HG03280 (cell line): Measurements from ENCODE around the gene ALKBH7.

Experiments used
- ATAC-seq: cut with Tn5 transposase; IDR thresholded peaks from one replicate; pipeline ENCODE4 v1.9.1; 2021; ENCODE audit warnings: mild to moderate bottlenecking, moderate library complexity; ENCODE audit not compliant: unreplicated experiment

Gene ALKBH7

GRCh38 chr19:6362351-6362801 is 10.2 kb upstream of the ALKBH7 start:
- no peak for ATAC-seq

DNA sequence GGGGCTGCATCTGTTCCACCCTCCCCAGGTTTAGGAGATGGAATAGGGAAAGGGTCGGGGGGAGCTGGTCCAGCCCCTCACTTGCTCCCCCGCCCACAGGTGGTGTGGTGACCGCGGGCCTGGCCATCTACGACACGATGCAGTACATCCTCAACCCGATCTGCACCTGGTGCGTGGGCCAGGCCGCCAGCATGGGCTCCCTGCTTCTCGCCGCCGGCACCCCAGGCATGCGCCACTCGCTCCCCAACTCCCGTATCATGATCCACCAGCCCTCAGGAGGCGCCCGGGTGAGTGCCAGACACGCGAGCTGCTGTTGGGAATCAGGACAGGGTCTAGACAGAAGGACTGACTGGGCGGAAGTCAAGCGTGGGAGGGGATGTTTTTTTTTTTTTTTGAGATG is 8.2 kb upstream of the ALKBH7 start:
- no peak for ATAC-seq

- peak; percentile 59 for ATAC-seq
Observed at GRCh38 chr19:6373096-6373812, 660 bp downstream of the ALKBH7 start.

GRCh38 chr19:6373813-6374108 is 1.2 kb downstream of the ALKBH7 start:
- ATAC-seq = no peak

DNA sequence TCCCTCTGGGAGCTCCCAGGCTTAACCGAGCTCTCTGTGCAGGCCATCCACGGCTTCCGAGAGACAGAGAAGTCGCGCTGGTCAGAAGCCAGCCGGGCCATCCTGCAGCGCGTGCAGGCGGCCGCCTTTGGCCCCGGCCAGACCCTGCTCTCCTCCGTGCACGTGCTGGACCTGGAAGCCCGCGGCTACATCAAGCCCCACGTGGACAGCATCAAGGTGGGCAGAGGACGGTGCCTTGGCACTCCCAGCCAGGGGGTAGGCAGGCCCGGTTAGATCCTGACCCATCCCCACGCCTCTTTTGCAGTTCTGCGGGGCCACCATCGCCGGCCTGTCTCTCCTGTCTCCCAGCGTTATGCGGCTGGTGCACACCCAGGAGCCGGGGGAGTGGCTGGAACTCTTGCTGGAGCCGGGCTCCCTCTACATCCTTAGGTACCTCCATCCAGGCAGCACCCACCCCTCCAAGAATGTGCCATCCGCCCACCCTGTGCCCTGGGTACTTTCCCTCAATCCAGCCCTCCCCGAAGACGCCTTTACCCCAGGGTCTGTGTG is 1.6 kb downstream of the ALKBH7 start:
- ATAC-seq = no peak

DNA sequence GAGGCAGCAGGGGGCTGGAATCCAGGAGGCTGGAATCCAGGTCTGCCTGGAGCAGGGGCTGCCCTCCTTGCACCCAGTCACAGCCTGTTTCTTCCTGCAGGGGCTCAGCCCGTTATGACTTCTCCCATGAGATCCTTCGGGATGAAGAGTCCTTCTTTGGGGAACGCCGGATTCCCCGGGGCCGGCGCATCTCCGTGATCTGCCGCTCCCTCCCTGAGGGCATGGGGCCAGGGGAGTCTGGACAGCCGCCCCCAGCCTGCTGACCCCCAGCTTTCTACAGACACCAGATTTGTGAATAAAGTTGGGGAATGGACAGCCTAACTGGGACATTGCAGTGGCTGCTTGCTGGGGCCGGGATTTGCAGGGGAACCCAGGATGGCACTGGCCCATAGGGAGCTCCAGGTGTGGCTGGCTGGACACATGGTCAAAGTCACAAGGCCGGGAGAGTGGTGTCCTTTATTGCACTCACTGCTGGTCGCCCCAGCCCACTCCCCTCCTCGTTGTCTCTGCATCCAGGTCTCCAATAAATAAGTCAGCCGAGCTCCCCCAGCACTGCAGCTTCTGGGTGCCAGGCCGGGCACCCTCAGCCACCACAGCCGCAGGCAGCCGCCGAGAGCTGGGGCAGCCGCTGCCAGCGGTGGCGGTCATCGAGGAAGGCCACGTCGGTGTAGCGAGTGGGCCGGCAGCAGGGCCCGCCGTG is 2.3 kb downstream of the ALKBH7 start:
- ATAC-seq = no peak

DNA sequence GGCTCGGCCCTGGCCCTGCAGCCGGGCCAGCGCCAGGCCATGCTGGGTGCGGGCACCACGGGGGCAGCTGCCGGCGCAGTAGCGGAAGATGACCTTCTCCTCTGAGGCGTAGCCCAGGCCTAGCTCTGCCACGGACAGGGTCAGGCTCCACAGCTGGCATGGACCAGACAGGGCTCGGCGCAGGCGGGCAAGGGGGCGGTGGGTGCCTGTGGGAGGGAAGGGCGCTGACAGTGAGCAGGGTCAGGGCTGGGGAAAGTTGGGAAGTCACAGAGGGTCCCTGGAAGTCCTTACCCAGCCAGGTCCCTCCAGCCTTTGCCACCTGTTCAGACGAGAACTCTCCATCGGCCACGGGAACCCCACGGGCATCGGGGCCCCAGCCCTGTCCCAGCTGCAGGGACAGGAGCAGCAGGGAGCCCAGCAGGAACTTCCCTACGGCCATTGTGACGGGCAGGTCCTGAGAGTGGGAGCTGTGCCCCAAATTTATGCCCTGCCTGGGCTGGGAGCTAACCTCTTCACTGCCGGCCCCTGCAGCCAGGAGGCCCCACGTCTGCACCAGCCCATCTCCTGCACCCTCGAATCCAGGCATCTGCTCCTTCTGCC is 2.9 kb downstream of the ALKBH7 start, which contains the start of gene PSPN:
Gene PSPN, minus strand, starts transcription at position 523 of the 600 bp plus-strand sequence. Its CDS starts 84 bp downstream, at position 439.
- no peak for ATAC-seq

- ATAC-seq = no peak
Observed at GRCh38 chr19:6376512-6377190, 4.1 kb downstream of the ALKBH7 start.

DNA sequence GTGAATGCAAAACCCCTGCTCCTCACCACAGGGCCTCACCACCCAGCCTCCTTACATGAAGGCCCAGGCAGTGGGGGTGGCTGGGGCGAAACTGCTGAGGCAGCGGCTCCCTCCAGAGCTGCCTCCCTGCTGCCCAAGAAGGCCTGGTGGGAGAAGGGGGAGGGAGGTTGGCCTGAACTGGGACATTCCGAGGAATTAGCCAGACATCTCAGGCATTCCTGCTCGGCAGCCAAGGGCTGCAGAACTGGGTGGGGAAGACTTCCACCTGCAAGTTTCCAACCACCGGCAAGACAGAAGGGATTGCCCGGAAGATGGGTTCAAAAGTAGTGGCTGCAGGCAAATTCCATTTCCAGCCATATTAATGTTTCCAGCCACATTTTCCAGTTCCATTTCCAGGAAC is 5.4 kb downstream of the ALKBH7 start:
- ATAC-seq = no peak

DNA sequence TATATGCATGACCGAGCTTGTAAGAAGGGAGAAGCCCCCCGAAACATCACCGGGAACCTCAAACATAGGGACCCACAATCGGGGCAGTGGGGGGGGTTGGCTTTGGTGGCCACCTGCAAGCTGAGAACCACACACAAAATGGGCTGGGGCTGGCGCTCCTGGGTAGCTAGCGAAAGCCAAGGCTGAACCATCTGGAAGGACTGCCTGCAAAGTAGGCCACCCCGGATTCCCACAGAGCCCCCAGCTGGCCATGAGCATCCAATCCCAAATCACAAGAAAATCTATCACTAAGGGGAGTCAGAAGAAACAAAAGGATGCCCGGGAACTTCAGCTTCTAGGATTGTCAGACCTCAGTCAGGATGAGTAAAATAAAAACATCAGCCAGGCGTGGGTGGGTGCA is 5.9 kb downstream of the ALKBH7 start:
- ATAC-seq = no peak

DNA sequence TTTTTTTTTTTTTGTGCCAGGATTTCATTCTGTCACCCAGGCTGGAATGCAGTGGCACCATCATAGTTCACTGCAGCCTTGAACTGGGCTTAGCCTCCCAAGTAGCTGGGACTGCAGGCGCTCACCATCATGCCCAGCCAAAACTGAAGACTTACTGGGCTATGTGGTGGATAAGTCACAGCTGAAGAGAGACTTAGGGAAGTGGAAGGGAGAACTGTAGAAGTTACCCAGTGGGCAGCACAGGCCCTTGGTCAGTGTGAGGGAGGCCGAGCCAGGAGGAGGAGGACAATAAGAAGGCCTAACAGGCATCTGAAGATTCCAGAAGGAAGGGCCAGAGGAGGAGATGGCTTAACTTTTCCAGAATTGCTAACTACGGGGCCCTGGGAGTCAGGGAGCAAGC is 7.2 kb downstream of the ALKBH7 start:
- no peak for ATAC-seq

GRCh38 chr19:6381030-6381750 is 8.6 kb downstream of the ALKBH7 start:
- ATAC-seq = no peak

DNA sequence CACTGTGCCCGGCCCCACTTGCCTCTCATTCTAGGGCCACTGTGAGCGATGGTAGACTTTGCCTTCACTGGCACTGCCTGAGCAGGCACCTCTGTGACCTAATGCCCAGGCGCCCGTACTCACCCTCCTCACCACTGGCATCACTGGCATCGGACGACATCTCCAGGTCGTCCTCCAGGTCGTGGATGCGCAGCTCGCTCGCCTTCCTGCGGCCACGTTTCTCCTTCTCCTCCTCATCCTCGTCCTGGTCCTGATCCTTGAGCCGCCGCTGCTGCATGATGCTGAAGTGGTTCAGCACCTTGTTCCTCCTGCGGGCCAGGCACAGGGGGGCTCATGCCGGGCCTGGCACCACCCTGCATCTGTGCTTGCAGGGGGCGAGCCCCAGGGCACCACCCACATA is 10.6 kb downstream of the ALKBH7 start:
- no peak for ATAC-seq

DNA sequence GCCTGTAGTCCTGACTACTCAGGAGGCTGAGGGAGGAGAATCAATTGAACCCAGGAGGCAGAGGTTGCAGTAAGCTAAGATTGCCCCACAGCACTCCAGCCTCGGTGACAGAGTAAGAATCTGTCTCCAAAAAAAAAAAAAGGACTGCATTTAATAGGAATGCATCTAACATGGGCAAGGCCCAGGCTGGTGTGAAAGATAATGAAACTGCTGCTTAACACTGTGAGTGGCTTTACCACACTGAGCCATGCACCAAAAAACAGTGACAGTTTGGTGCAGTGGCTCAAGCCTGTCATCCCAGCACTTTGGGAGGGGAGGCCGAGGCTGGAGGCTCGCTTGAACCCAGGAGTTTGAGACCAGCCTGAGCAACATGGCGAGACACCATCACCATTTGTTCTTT is 11.8 kb downstream of the ALKBH7 start:
- ATAC-seq = no peak

- no peak for ATAC-seq
Observed at GRCh38 chr19:6387372-6387771, 14.8 kb downstream of the ALKBH7 start.

- peak; percentile 3 for ATAC-seq
Observed at GRCh38 chr19:6392221-6393073, 19.9 kb downstream of the ALKBH7 start.

DNA sequence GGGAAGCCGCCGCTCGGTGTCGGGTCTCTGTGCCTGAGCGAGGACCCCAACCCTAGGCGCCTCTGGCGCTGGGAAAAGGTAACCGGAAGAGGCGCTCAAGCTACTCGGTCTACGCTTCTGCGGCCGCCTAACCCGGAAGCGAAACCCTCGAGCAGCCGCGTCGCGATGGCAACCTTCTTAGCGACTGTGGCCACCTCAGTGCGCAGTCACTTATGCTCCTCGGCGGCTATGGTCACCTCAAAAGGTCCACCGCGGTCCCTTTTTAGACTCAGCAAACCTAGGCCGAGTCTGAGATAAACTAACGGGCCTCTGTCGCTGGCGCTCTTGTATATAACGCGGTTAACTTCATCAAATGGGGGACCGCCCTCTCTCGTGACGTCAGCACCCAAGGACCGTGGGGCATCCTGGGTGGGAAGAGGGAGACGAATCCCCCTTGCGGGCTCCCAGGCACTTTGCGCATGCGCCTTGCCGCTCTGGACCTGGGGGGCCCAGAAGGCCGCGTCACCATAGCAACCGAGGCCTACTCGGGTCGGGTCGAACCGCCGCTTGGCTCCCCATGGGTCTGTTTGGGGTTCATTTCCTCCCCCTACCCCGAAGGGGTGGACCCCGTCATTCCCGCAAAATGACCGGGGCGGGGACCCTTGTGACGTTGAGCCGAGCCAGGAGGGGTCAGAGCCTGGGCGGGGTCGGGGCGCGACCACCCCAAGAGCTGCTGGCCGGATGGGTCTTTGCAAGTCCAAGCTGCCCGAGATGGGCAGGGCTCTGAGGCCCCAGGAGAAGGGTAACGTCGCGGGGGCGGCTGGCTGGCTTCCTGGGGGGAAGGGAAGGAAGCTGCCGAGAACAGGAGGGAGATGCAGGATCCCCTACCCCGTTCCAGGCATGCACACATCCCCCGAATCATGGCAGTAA is 20.7 kb downstream of the ALKBH7 start, which contains the start of gene GTF2F1:
Gene GTF2F1, minus strand, starts transcription at position 91 of the 909 bp plus-strand sequence. CDS start 169 bp downstream, outside the sequence.
- ATAC-seq = peak; percentile 86

DNA sequence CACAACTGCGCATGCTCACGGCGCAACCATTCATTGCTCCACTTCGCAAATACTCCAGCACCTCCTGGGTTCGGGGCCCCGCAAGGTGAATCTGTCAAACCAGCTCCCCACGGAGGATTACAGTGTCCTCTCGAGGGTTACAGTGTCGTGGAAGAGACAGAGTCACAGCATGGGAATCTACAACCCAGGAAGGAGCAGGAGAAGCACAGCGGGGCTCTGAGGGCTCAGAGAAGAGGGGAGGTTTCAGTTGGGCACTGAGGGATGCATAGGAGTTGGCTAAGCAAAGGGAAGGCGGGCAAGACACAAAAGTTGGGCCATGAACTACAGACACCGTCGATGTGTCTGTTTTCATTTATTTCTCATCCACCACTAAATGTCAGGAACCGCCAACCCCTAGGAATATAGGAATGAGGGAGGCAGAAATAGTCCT is 21.4 kb downstream of the ALKBH7 start:
- ATAC-seq = no peak
